HEK293 (cell line): ENCODE measurements around the gene LPO.

ENCODE experiments used
- CTCF ChIA-PET: fragments of 350-600 bp; formaldehyde crosslinking; extraction: SDS; loops from one replicate; lab custom pipeline; 2021; ENCODE audit warnings: antibody characterized with exemption; lab: Yijun Ruan, JAX
- POLR2A ChIA-PET: fragments of 300-600 bp; formaldehyde crosslinking; extraction: SDS; loops from one replicate; lab custom pipeline; 2020; ENCODE audit warnings: antibody characterized with exemption, inconsistent platforms; lab: Yijun Ruan, JAX
- H3K27ac ChIP-seq: fragments of 200-500 bp; sonication (Bioruptor generic); 2 replicates; pipeline ENCODE4 v1.5.1; 2014; ENCODE audit warnings: low read depth, low read length, control low read depth, inconsistent platforms; ENCODE audit errors: extremely low read depth
- H3K36me3 ChIP-seq, 2 experiments: fragments of 200-500 bp in 1 of 2; sonication (Bioruptor generic) in 1 of 2; 1 replicate in 1 of 2; 2 replicates in 1 of 2; pipeline ENCODE4 v1.5.1; 2014 to 2017; ENCODE audit warnings: inconsistent platforms in 2 of 2, low read length in 2 of 2; ENCODE audit not compliant: control insufficient read depth in 2 of 2, insufficient read depth in 1 of 2
- H3K4me1 ChIP-seq: fragments of 200-500 bp; sonication (Bioruptor generic); 2 replicates; pipeline ENCODE4 v1.5.1; 2014; ENCODE audit warnings: mild to moderate bottlenecking, low read length, inconsistent platforms; ENCODE audit not compliant: control insufficient read depth, insufficient read depth
- H3K4me3 ChIP-seq: 2 replicates; pipeline ENCODE4 v1.5.1; 2011; ENCODE audit warnings: low read depth, mild to moderate bottlenecking, control low read depth, low read length, moderate library complexity
- H3K9me3 ChIP-seq: fragments of 200-500 bp; sonication (Bioruptor generic); 2 replicates; pipeline ENCODE4 v1.5.1; 2014; ENCODE audit warnings: low read depth, low read length, inconsistent platforms; ENCODE audit not compliant: control insufficient read depth, insufficient read depth
- HOXA7 ChIP-seq: sonication (generic); formaldehyde crosslinking; IDR thresholded peaks from 2 replicates; pipeline ENCODE4 v1.8.1; 2022; ENCODE audit warnings: missing genetic modification reagents, borderline replicate concordance
- OVOL3 ChIP-seq: fragments of 450-650 bp; formaldehyde crosslinking; IDR thresholded peaks from 2 replicates; pipeline ENCODE4 v1.5.1; 2016; ENCODE audit warnings: missing biosample characterization, missing genetic modification characterization
- PRDM1 ChIP-seq: fragments of 450-650 bp; formaldehyde crosslinking; IDR thresholded peaks from 2 replicates; pipeline ENCODE4; 2016; ENCODE audit warnings: missing biosample characterization, missing genetic modification characterization
- SALL2 ChIP-seq: fragments of 450-650 bp; formaldehyde crosslinking; IDR thresholded peaks from 2 replicates; pipeline ENCODE4 v1.5.0; 2017; ENCODE audit warnings: missing biosample characterization, mild to moderate bottlenecking, missing genetic modification characterization, borderline replicate concordance
- SCRT2 ChIP-seq: fragments of 450-650 bp; formaldehyde crosslinking; IDR thresholded peaks from 2 replicates; pipeline ENCODE4 v1.5.1; 2016; ENCODE audit warnings: missing biosample characterization, missing genetic modification characterization
- SP3 ChIP-seq: fragments of 450-650 bp; formaldehyde crosslinking; IDR thresholded peaks from 2 replicates; pipeline ENCODE4 v1.5.1; 2016; ENCODE audit warnings: missing biosample characterization, missing genetic modification characterization
- YY1 ChIP-seq: fragments of 450-650 bp; formaldehyde crosslinking; IDR thresholded peaks from 2 replicates; pipeline ENCODE4 v1.5.1; 2018; ENCODE audit warnings: missing biosample characterization, missing genetic modification characterization
- ZFHX2 ChIP-seq: fragments of 450-650 bp; formaldehyde crosslinking; conservative IDR thresholded peaks from 2 replicates; pipeline ENCODE4 v1.5.1; 2016; ENCODE audit warnings: missing biosample characterization, missing genetic modification characterization
- ZNF114 ChIP-seq: fragments of 450-650 bp; formaldehyde crosslinking; IDR thresholded peaks from 2 replicates; pipeline ENCODE4 v1.5.0; 2017; ENCODE audit warnings: missing biosample characterization, missing genetic modification characterization
- ZNF132 ChIP-seq: fragments of 450-650 bp; formaldehyde crosslinking; IDR thresholded peaks from 2 replicates; pipeline ENCODE4 v1.5.1; 2017; ENCODE audit warnings: missing biosample characterization, missing genetic modification characterization, borderline replicate concordance
- ZNF140 ChIP-seq: fragments of 450-650 bp; formaldehyde crosslinking; IDR thresholded peaks from 2 replicates; pipeline ENCODE4 v1.5.1; 2016; ENCODE audit warnings: missing biosample characterization, missing genetic modification characterization
- ZNF184 ChIP-seq: fragments of 450-650 bp; IDR thresholded peaks from 2 replicates; pipeline ENCODE4 v1.5.1; 2018; ENCODE audit warnings: missing biosample characterization, mild to moderate bottlenecking, missing genetic modification characterization
- ZNF211 ChIP-seq: fragments of 450-650 bp; formaldehyde crosslinking; IDR thresholded peaks from 2 replicates; pipeline ENCODE4 v1.5.1; 2016; ENCODE audit warnings: low read depth, missing biosample characterization, missing genetic modification characterization
- ZNF23 ChIP-seq: fragments of 450-650 bp; formaldehyde crosslinking; IDR thresholded peaks from 2 replicates; pipeline ENCODE4 v1.5.1; 2016; ENCODE audit warnings: missing biosample characterization, missing genetic modification characterization, borderline replicate concordance
- ZNF274 ChIP-seq, 2 experiments: fragments of 200-500 bp in 1 of 2; fragments of 450-650 bp in 1 of 2; sonication (Bioruptor generic) in 1 of 2; formaldehyde crosslinking in 1 of 2; IDR thresholded peaks; 2 replicates each; pipeline versions ENCODE4 v1.5.1 to v1.6.1; 2014 to 2016; ENCODE audit warnings: borderline replicate concordance in 1 of 2, inconsistent platforms in 1 of 2, low read length in 1 of 2, missing biosample characterization in 1 of 2, missing genetic modification characterization in 1 of 2
- ZNF292 ChIP-seq: fragments of 450-650 bp; formaldehyde crosslinking; IDR thresholded peaks from 2 replicates; pipeline ENCODE4 v1.5.1; 2016; ENCODE audit warnings: low read depth, missing biosample characterization, missing genetic modification characterization, borderline replicate concordance
- ZNF433 ChIP-seq: fragments of 450-650 bp; formaldehyde crosslinking; IDR thresholded peaks from 2 replicates; pipeline ENCODE4 v1.5.1; 2016; ENCODE audit warnings: missing biosample characterization, missing genetic modification characterization, low read depth
- ZNF621 ChIP-seq: fragments of 450-650 bp; formaldehyde crosslinking; IDR thresholded peaks from 2 replicates; pipeline ENCODE4 v1.5.1; 2017; ENCODE audit warnings: missing biosample characterization, missing genetic modification characterization
- ZNF837 ChIP-seq: fragments of 450-650 bp; formaldehyde crosslinking; IDR thresholded peaks from 2 replicates; pipeline ENCODE4 v1.5.1; 2016; ENCODE audit warnings: missing biosample characterization, missing genetic modification characterization
- ZSCAN23 ChIP-seq: fragments of 450-650 bp; formaldehyde crosslinking; IDR thresholded peaks from 2 replicates; pipeline ENCODE4 v1.5.1; 2016; ENCODE audit warnings: missing biosample characterization, missing genetic modification characterization
- TF ChIP-seq, protein P1 (sequence below): fragments of 450-650 bp; formaldehyde crosslinking; IDR thresholded peaks from 2 replicates; pipeline ENCODE4 v1.5.1; 2016; ENCODE audit warnings: missing biosample characterization, missing genetic modification characterization
- TF ChIP-seq, protein P2 (sequence below): sonication (generic); formaldehyde crosslinking; IDR thresholded peaks from 2 replicates; pipeline ENCODE4 v1.8.1; 2022; ENCODE audit warnings: mild to moderate bottlenecking, moderate library complexity, missing genetic modification reagents
- TF ChIP-seq, protein P3 (sequence below): fragments of 450-650 bp; formaldehyde crosslinking; IDR thresholded peaks from 2 replicates; pipeline ENCODE4 v1.5.1; 2016; ENCODE audit warnings: missing biosample characterization, missing genetic modification characterization
- TF ChIP-seq, protein P4 (sequence below): fragments of 450-650 bp; formaldehyde crosslinking; IDR thresholded peaks from 2 replicates; pipeline ENCODE4 v1.5.1; 2017; ENCODE audit warnings: missing biosample characterization, missing genetic modification characterization
- TF ChIP-seq, protein P5 (sequence below): fragments of 450-650 bp; formaldehyde crosslinking; IDR thresholded peaks from 2 replicates; pipeline ENCODE4 v1.5.1; 2016; ENCODE audit warnings: missing biosample characterization, missing genetic modification characterization

LPO gene

DNA sequence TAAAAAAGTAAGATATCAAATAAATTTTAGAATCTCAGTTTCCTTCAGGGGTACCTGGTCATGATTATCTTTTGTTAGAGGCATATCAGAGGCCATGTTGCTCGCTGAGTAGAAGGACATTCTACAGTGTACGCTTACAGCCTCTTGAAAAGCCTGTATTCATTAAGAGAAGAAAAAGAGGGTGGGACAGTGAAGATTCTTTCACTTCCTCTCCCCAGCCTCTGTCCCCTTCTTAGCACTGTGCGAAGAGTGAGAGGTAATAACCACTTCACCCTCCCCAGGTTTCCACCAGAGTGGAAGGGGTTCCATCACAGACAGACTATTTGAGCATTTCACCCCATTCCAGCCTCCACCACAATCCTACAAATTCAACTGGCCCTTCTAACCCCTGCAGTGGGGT, 4.8 kb upstream of the LPO start (continued):
- TF ChIP-seq ZNF621 (tag by site-specific recombination) = no peak
- no peak for TF ChIP-seq ZNF433 (tag by site-specific recombination)
- TF ChIP-seq ZNF274 (IDR thresholded peaks at IDR 0.05; ENCODE audit: low read length) = no peak
- no peak for TF ChIP-seq ZNF274 (tag by site-specific recombination; IDR thresholded peaks at IDR 0.05; ENCODE audit: borderline replicate concordance)

DNA sequence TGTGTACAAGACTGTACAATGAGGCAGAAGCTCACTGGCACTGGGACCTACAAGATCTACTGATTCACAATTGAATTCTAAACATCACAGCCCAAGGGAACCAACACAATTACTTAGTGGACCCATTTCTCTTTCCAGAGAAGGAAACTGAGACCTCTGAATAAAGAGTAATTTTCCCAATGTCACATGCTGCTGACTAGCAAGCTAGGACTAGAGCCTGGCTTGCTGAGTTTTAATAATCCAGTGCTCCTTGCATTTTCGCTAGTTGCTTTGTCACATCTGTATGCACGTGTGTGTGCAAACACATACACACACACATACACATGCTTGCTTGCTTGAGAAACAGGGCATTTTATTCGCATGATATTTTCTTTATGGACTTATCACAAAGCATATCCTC, 3.9 kb upstream of the LPO start:
- ChIA-PET CTCF (interaction anchor here (4.4 kb wide), 1 partner anchor 14 kb away, joined by 32 read pairs; no protein-coding TSS in a partner anchor), POLR2A (no interaction called here)
- Histone ChIP-seq H3K27ac (no peak overlapping the region), H3K4me1 (no peaks in the 10 kb centered on the region; the same call in 1 of the 2 replicates), H3K4me3 (no peak overlapping the region), H3K36me3 (no peaks in the 10 kb centered on the region), H3K9me3 (no peaks in the 10 kb centered on the region)
- TF ChIP-seq HOXA7 (CRISPR knock-in tag) = no peak
- TF ChIP-seq ZNF211 = no peak
- TF ChIP-seq, protein P1, sequence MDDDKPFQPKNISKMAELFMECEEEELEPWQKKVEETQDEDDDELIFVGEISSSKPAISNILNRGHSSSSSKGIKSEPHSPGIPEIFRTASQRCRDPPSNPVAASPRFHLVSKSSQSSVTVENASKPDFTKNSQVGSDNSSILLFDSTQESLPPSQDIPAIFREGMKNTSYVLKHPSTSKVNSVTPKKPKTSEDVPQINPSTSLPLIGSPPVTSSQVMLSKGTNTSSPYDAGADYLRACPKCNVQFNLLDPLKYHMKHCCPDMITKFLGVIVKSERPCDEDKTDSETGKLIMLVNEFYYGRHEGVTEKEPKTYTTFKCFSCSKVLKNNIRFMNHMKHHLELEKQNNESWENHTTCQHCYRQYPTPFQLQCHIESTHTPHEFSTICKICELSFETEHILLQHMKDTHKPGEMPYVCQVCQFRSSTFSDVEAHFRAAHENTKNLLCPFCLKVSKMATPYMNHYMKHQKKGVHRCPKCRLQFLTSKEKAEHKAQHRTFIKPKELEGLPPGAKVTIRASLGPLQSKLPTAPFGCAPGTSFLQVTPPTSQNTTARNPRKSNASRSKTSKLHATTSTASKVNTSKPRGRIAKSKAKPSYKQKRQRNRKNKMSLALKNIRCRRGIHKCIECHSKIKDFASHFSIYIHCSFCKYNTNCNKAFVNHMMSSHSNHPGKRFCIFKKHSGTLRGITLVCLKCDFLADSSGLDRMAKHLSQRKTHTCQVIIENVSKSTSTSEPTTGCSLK (tag by site-specific recombination) = no peak
- no peak for TF ChIP-seq ZNF114 (tag by site-specific recombination)
- TF ChIP-seq, protein P2, sequence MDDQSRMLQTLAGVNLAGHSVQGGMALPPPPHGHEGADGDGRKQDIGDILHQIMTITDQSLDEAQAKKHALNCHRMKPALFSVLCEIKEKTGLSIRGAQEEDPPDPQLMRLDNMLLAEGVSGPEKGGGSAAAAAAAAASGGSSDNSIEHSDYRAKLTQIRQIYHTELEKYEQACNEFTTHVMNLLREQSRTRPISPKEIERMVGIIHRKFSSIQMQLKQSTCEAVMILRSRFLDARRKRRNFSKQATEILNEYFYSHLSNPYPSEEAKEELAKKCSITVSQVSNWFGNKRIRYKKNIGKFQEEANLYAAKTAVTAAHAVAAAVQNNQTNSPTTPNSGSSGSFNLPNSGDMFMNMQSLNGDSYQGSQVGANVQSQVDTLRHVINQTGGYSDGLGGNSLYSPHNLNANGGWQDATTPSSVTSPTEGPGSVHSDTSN (CRISPR knock-in tag) = no peak
- TF ChIP-seq SALL2 (tag by site-specific recombination) = no peak
- TF ChIP-seq ZNF292 (tag by site-specific recombination) = no peak

DNA sequence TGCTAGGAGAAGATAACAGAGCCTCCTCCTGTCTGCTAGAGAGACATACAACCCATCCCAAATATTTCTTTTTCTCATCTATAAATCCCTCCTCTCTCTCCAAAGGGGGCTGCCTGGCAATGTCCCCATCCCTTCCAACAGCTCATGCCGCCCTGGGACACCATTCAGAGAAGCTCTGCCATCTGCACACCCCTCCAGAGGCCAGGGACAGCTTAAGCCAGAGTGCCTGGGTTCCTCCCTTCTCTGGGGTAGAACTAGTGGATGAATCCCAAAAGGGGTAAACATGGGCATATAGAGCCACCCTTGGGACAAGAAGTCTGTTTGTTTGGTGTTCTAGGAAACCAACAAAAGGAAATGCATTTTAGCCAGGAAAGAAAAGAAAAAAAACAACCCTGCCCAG, 2.6 kb upstream of the LPO start:
- POLR2A ChIA-PET = no interaction called here
- H3K9me3 ChIP-seq = no peaks in the 10 kb centered on the region
- TF ChIP-seq YY1 (tag by site-specific recombination) (no peak), ZNF837 (no peak), OVOL3 (tag by site-specific recombination) (no peak)

DNA sequence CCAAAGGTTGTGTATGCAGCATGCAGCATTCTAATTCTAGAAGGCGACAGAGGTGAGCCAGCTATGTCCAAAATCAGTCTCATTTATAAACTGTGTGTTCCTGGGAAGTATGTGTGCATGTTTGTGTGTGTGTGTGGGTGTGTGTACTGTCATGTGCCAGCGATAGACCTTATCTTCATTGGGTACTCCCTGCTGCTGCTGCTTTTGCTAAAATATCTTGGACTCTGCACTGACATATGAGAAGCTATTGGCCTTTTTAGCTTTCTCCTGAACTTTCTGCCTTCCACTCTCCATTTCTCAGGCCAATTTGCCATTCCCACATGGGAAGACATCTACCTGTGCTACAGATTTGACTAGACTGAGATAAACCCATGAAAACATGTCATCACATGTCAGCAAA, 2.0 kb upstream of the LPO start:
- Histone ChIP-seq H3K9me3 (no peaks in the 10 kb centered on the region), H3K27ac (no peak overlapping the region), H3K36me3 (no peaks in the 10 kb centered on the region), H3K4me3 (no peak overlapping the region), H3K4me1 (no peaks in the 10 kb centered on the region; the same call in 1 of the 2 replicates)
- ChIA-PET CTCF (interaction anchor here (0.6 to 4.4 kb wide), 7 partner anchors 12 to 114 kb away, joined by 3 to 32 read pairs (median 4); partner anchors contain the start of gene MKS1), POLR2A (no interaction called here)
- TF ChIP-seq SCRT2 (tag by site-specific recombination) (no peak), ZNF184 (tag by site-specific recombination) (no peak), ZNF132 (tag by site-specific recombination) (no peak), SP3 (tag by site-specific recombination) (no peak), ZNF140 (tag by site-specific recombination) (no peak), ZSCAN23 (tag by site-specific recombination) (no peak), ZFHX2 (tag by site-specific recombination) (peak; percentile 66), PRDM1 (tag by site-specific recombination) (peak; percentile 60), ZNF23 (tag by site-specific recombination) (no peak)
- TF ChIP-seq, protein P3, sequence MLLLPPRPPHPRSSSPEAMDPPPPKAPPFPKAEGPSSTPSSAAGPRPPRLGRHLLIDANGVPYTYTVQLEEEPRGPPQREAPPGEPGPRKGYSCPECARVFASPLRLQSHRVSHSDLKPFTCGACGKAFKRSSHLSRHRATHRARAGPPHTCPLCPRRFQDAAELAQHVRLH = no peak
- TF ChIP-seq, protein P4, sequence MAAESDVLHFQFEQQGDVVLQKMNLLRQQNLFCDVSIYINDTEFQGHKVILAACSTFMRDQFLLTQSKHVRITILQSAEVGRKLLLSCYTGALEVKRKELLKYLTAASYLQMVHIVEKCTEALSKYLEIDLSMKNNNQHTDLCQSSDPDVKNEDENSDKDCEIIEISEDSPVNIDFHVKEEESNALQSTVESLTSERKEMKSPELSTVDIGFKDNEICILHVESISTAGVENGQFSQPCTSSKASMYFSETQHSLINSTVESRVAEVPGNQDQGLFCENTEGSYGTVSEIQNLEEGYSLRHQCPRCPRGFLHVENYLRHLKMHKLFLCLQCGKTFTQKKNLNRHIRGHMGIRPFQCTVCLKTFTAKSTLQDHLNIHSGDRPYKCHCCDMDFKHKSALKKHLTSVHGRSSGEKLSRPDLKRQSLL (tag by site-specific recombination) = no peak
- TF ChIP-seq, protein P5, sequence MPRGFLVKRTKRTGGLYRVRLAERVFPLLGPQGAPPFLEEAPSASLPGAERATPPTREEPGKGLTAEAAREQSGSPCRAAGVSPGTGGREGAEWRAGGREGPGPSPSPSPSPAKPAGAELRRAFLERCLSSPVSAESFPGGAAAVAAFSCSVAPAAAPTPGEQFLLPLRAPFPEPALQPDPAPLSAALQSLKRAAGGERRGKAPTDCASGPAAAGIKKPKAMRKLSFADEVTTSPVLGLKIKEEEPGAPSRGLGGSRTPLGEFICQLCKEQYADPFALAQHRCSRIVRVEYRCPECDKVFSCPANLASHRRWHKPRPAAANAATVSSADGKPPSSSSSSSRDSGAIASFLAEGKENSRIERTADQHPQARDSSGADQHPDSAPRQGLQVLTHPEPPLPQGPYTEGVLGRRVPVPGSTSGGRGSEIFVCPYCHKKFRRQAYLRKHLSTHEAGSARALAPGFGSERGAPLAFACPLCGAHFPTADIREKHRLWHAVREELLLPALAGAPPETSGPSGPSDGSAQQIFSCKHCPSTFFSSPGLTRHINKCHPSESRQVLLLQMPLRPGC (tag by site-specific recombination) = no peak

More for the DNA sequence above, 2.6 kb upstream of the LPO start:
- no peak overlapping the region for H3K27ac ChIP-seq
- no peaks in the 10 kb centered on the region for H3K36me3 ChIP-seq
- CTCF ChIA-PET = interaction anchor here (0.7 to 4.4 kb wide), 4 partner anchors 13 to 534 kb away, joined by 3 to 32 read pairs (median 4); no protein-coding TSS in a partner anchor
- H3K4me3 ChIP-seq = no peak overlapping the region
- H3K4me1 ChIP-seq = no peaks in the 10 kb centered on the region; the same call in 1 of the 2 replicates
